Diencephalon (tissue), 1 donor: ENCODE data around the gene CNST. TPM values are rescaled to one million over a fixed set of nuclear protein-coding genes. Genes with fewer than 3 reads are reported as not detected.

Experiments
- small RNA-seq: library from RNA; depleted of rRNA; stranded (forward); fragments of <200 nt; gene quantifications from one replicate; pipeline ENCODE3, GENCODE V24; 2014
- total RNA-seq: library from RNA; depleted of rRNA; stranded (reverse); fragments of >200 nt; gene quantifications from one replicate; pipeline ENCODE4 v1.2.3, GENCODE V29; 2014

Gene CNST
- total RNA-seq = 46.8 TPM

GRCh38 chr1:246566128-246566812 lies at the start of gene CNST, which contains the start of gene TFB2M:
TSS of gene CNST (plus strand) at chr1:246566456. CDS start at chr1:246591563, 25,107 bp downstream.
TSS of gene TFB2M (minus strand) at chr1:246566261. CDS start at chr1:246566138, 123 bp downstream.

Small RNAs within 50 kb of the gene (small RNA-seq; reads per million reads assigned to genes)
- gene AL356583.2 = not detected
- gene AL591623.2 = not detected

Other genes with a start within 250 kb of the CNST start
- 50.1 TPM for gene SMYD3, start 59.2 kb upstream of the CNST start, total RNA-seq
- gene TFB2M, start 195 bp upstream of the CNST start, total RNA-seq = 17.3 TPM
- 72.7 TPM for gene SCCPDH, start 158.0 kb downstream of the CNST start, total RNA-seq